Esophagus muscularis mucosa (tissue), 4 donors: ENCODE data around the gene NTRK2. TPM values are rescaled to one million over a fixed set of nuclear protein-coding genes. Genes with fewer than 3 reads are reported as not detected.

Experiments used
- DNase-seq: peaks from one replicate; pipeline ENCODE4 v3.0.0-alpha.2; 2017; ENCODE audit errors: extremely low spot score
- H3K27ac ChIP-seq, 4 donors: fragments of 200-600 bp; sonication (generic); replicated peaks in 1 of 4; 1 replicate in 3 of 4; 2 replicates in 1 of 4; pipeline ENCODE4 v1.5.1; 2016 to 2019; ENCODE audit warnings: mild to moderate bottlenecking in 1 of 4
- H3K27me3 ChIP-seq, 4 donors: fragments of 200-600 bp; sonication (generic); one replicate each; pipeline versions ENCODE4 v1.5.1 to v1.6.0; 2016 to 2019
- H3K36me3 ChIP-seq, 4 donors: fragments of 200-600 bp; sonication (generic); one replicate each; pipeline ENCODE4 v1.5.1; 2016 to 2019
- H3K4me1 ChIP-seq, 4 donors: fragments of 200-600 bp; sonication (generic); one replicate each; pipeline ENCODE4 v1.5.1; 2016 to 2019
- H3K4me3 ChIP-seq, 4 donors: fragments of 200-600 bp; sonication (generic); 1 replicate in 2 of 4; 2 replicates in 2 of 4; pipeline ENCODE4 v1.5.1; 2016 to 2019; ENCODE audit warnings: mild to moderate bottlenecking in 4 of 4, moderate library complexity in 1 of 4
- H3K9me3 ChIP-seq, 4 donors: fragments of 200-600 bp; sonication (generic); 1 replicate in 3 of 4; 2 replicates in 1 of 4; pipeline ENCODE4 v1.5.1; 2016 to 2019
- CTCF ChIP-seq, 3 experiments: fragments of 200-600 bp in 2 of 3; fragments of 450-650 bp in 1 of 3; sonication (generic) in 2 of 3; IDR thresholded peaks; one replicate each; pipeline ENCODE4 v1.5.1; 2017 to 2019; ENCODE audit warnings: antibody characterized with exemption in 3 of 3, mild to moderate bottlenecking in 2 of 3, moderate library complexity in 1 of 3
- EP300 ChIP-seq: sonication (generic); formaldehyde crosslinking; IDR thresholded peaks from one replicate; pipeline ENCODE4 v1.6.1; 2017; ENCODE audit warnings: antibody characterized with exemption
- POLR2A ChIP-seq: fragments of 450-650 bp; IDR thresholded peaks from one replicate; pipeline ENCODE4 v1.6.1; 2017; ENCODE audit warnings: antibody characterized with exemption, moderate library complexity, mild to moderate bottlenecking, low read depth
- POLR2AphosphoS5 ChIP-seq, 2 donors: sonication (generic); formaldehyde crosslinking; IDR thresholded peaks; one replicate each; pipeline ENCODE4 v1.6.1; 2017; ENCODE audit warnings: antibody characterized with exemption in 2 of 2
- WGBS: methylation state at CpG from one replicate; pipeline ENCODE4 v1.1.5; 2018; 5-methylcytosine and 5-hydroxymethylcytosine counted together
- intact Hi-C: fragments of 100-400 bp; cut with DNase I; formaldehyde crosslinking; loops from one replicate; pipeline ENCODE4 v1.15.1; 2023
- total RNA-seq, 4 donors: library from RNA; depleted of rRNA; stranded (reverse); fragments of >200 nt; gene quantifications; one replicate each; pipeline versions ENCODE4 v1.1.0 to v1.2.1, GENCODE V29; 2016

Gene NTRK2
- total RNA-seq, 4 donors from 2014 or later: 1.2 to 6.3 (median 5.5) TPM

- DNase-seq: no peak
- Histone ChIP-seq H3K9me3 (no peaks in the 10 kb centered on the region), H3K4me1 (no peaks in the 10 kb centered on the region), H3K27me3 (no peaks in the 10 kb centered on the region), H3K27ac (no peak overlapping the region), H3K36me3 (no peaks in the 10 kb centered on the region), H3K4me3 (no peak overlapping the region)
- intact Hi-C loops: no loop called here
- TF ChIP-seq CTCF (IDR thresholded peaks at IDR 0.05) (no peak), POLR2AphosphoS5 (IDR thresholded peaks at IDR 0.05) (no peak), POLR2A (no peak), EP300 (no peak)
- WGBS: 55% methylated on average over 3 of the region's 3 CpGs
These were observed 24.7 kb downstream of the NTRK2 start for GRCh38 chr9:84694248-84694647.

- Histone ChIP-seq H3K36me3 (no peaks in the 10 kb centered on the region), H3K4me3 (no peak overlapping the region), H3K4me1 (no peaks in the 10 kb centered on the region), H3K27me3 (no peaks in the 10 kb centered on the region), H3K27ac (no peak overlapping the region), H3K9me3 (no peaks in the 10 kb centered on the region)
- DNase-seq: no peak
- TF ChIP-seq CTCF (IDR thresholded peaks at IDR 0.05): no peak
- TF ChIP-seq EP300: no peak
- no peak for TF ChIP-seq POLR2AphosphoS5 (IDR thresholded peaks at IDR 0.05)
- no peak for TF ChIP-seq POLR2A
- 87% methylated on average over 8 of the region's 8 CpGs for WGBS
- intact Hi-C loops: loop anchor here (5.0 kb wide), 1 partner anchor 255 kb away; no protein-coding TSS in a partner anchor
These were observed 27.5 kb downstream of the NTRK2 start for GRCh38 chr9:84697042-84697441.

- no peaks in the 10 kb centered on the region for H3K36me3 ChIP-seq
- no peak for DNase-seq
- H3K9me3 ChIP-seq: no peaks in the 10 kb centered on the region
- 22% methylated on average over 4 of the region's 4 CpGs for WGBS
- no peaks in the 10 kb centered on the region for H3K27me3 ChIP-seq
- intact Hi-C loops: loop anchor here (5.0 kb wide), 1 partner anchor 255 kb away; no protein-coding TSS in a partner anchor
- no peak overlapping the region for H3K4me3 ChIP-seq
- TF ChIP-seq CTCF (IDR thresholded peaks at IDR 0.05) (peak; percentile 49 to 80 (median 59)), POLR2AphosphoS5 (IDR thresholded peaks at IDR 0.05) (no peak), EP300 (no peak), POLR2A (no peak)
- no peaks in the 10 kb centered on the region for H3K4me1 ChIP-seq
- no peak overlapping the region for H3K27ac ChIP-seq
These were observed 28.1 kb downstream of the NTRK2 start for GRCh38 chr9:84697509-84698114.

GRCh38 chr9:84698323-84698722, 28.8 kb downstream of the NTRK2 start:
- Histone ChIP-seq H3K4me1 (no peaks in the 10 kb centered on the region), H3K9me3 (no peaks in the 10 kb centered on the region), H3K4me3 (no peak overlapping the region), H3K36me3 (no peaks in the 10 kb centered on the region), H3K27ac (no peak overlapping the region), H3K27me3 (no peaks in the 10 kb centered on the region)
- DNase-seq: no peak
- 88% methylated on average over 2 of the region's 2 CpGs for WGBS
- TF ChIP-seq EP300 (no peak), POLR2AphosphoS5 (IDR thresholded peaks at IDR 0.05) (no peak), POLR2A (no peak), CTCF (IDR thresholded peaks at IDR 0.05) (no peak)
- intact Hi-C loops: loop anchor here (5.0 kb wide), 1 partner anchor 254 kb away; no protein-coding TSS in a partner anchor

- Histone ChIP-seq H3K36me3 (no peaks in the 10 kb centered on the region), H3K4me3 (no peak overlapping the region), H3K4me1 (no peaks in the 10 kb centered on the region), H3K27ac (no peak overlapping the region), H3K27me3 (no peaks in the 10 kb centered on the region), H3K9me3 (no peaks in the 10 kb centered on the region)
- 78% methylated on average over 1 of the region's 1 CpG for WGBS
- no peak for DNase-seq
- intact Hi-C loops: loop anchor here (5.0 kb wide), 1 partner anchor 252 kb away; no protein-coding TSS in a partner anchor
- no peak for TF ChIP-seq POLR2A
- TF ChIP-seq POLR2AphosphoS5 (IDR thresholded peaks at IDR 0.05): no peak
- TF ChIP-seq EP300: no peak
- no peak for TF ChIP-seq CTCF (IDR thresholded peaks at IDR 0.05)
These were observed 30.5 kb downstream of the NTRK2 start for GRCh38 chr9:84699984-84700383.
